GM19099 (cell line): ENCODE data around the gene GJA10.

Experiments used
- POLR2A ChIP-seq: IDR thresholded peaks from 3 replicates; pipeline ENCODE4 v1.6.1; 2011; ENCODE audit warnings: low read depth; ENCODE audit not compliant: insufficient read length; ENCODE audit errors: extremely low read depth

The GJA10 gene

DNA sequence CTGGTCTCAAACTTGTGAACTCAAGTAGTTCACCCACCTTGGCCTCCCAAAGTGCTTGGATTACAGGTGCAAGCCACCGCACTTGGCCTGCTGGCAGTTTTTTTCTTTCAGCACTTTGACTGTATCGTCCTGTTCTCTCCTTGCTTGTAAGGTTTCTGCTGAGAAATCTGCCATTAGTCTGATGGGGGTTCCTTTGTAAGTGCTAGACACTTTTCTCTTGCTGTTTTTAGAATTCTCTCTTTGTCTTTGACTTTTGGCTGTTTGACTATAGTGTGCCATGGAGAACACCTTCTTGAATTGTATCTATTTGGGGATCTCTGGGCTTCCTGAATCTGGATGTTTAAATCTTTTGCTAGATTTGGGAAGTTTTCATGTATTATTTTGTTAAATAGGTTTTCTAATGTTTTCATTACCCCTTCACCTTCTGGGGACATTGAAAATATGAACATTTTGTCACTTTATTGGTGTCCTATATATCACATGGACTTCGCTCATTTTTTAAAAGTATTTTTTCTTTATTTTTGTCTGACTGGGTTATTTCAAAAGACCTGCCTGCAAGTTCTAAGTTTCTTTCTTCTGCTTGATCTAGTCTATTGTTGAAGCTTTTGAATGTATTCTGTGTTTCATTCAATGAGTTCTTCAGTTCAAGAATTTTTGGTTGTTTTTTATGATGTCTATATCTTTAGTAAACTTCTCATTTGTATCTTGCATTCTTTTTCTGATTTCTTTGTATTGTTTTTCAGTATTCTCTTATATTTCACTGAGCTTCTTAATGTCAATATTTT lies 22.1 kb downstream of the GJA10 start:
- TF ChIP-seq POLR2A = no peak

DNA sequence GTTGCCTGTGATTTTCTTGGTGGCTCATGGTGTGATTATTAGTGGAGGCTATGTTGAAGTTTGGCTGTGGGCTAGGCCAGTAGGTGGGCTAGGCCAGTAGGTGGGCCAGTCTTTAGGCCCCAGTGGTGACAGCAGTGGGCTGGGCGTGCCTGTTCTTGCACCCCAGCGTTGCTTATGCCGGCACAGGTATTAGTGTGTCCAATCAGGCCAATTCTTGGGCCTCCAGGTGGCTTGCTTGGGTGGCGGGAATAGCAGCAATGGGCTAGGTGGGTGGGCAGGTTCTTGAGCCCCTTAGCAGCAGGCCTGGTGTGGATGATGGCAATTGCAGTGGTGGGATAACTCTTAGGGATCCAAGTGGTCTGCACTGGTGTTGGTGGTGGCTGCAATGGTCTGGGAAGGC lies 22.9 kb downstream of the GJA10 start:
- TF ChIP-seq POLR2A = no peak

DNA sequence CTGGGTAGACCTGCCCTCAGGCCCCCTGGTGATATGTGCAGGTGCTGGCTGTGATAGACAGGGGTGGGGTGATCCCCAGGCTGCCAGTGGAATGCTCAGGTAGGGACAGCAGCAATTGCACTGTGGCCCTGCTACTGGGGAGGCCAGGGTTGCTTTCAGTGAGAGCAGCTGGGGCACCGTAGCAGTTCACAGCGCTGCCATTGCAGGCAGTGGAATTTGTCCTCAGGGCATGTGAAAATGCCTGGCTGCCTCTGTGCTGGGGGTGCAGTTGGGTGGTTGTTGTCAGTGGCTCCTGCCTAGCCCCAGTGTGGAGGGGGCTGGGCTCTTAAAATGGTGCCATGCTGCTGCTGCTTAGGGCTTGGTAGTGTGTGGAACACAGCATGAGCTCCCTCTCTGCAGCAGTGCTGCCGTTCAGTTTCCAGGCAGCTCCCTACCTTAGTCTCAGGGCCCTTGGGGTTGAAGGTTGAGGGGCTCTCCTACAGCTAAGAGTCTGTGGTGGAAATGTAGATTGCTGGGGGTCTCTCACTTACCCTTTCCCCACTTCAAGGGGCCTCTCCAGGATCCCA lies 23.6 kb downstream of the GJA10 start:
- no peak for TF ChIP-seq POLR2A

GRCh38 chr6:89921197-89921596 lies 26.9 kb downstream of the GJA10 start:
- TF ChIP-seq POLR2A = no peak

DNA sequence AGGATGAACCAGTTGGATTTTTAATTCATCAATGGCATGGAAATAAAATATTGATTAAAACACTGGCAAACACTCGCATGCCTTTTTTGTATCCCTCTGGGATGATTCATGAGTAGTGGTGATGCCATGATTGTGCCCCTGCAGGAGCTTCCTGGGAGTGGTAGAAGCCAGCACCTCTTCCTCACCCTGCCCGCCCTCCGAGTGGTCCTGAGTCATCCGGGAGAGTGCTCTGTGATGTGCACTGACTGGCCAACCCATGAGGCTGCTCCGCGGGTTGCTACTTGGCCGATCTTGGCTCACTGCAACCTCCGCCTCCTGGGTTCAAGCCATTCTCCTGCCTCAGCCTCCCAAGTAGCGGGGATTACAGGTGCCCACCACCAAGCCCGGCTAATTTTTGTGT lies 27.4 kb downstream of the GJA10 start:
- no peak for TF ChIP-seq POLR2A

DNA sequence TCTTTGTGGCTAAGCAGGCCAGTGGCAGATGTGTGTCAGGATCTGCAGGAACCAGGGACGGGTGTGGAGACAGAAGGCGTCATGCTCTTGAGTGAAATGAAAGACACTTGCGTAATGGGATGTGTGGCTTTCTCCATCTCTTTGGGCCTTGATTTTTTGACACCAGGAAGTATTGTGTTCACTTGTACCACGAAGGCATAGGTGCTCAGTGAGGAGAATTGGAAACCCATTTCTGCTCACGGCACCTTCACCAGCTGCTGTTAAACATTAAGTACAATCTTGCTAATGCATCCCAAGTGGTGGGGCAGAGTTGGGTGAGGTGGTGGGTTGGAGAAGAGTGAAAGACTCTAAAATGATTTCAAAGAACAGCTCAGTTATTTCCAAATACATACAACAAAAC lies 30.0 kb downstream of the GJA10 start:
- no peak for TF ChIP-seq POLR2A

- no peak for TF ChIP-seq POLR2A
These were observed 31.6 kb downstream of the GJA10 start for GRCh38 chr6:89925826-89926225.

DNA sequence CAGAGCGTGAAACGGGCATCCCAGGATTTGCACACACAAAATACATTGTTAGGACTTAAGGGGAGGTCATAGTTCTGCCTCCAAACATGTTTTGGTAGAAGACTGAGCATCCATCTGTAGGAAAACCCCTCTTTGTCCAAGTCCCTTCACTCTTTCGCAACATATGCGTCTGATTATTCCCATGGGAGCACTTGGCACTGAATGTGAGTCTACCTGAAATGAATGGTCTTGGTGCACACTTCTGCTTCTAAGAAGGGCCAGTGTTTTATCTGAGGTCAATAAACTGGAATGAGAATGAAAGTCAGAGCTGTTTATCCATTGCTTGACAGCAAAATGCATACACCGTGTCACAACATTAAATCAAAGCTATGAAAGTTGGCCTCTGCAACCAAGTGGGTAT lies 33.0 kb downstream of the GJA10 start:
- no peak for TF ChIP-seq POLR2A

DNA sequence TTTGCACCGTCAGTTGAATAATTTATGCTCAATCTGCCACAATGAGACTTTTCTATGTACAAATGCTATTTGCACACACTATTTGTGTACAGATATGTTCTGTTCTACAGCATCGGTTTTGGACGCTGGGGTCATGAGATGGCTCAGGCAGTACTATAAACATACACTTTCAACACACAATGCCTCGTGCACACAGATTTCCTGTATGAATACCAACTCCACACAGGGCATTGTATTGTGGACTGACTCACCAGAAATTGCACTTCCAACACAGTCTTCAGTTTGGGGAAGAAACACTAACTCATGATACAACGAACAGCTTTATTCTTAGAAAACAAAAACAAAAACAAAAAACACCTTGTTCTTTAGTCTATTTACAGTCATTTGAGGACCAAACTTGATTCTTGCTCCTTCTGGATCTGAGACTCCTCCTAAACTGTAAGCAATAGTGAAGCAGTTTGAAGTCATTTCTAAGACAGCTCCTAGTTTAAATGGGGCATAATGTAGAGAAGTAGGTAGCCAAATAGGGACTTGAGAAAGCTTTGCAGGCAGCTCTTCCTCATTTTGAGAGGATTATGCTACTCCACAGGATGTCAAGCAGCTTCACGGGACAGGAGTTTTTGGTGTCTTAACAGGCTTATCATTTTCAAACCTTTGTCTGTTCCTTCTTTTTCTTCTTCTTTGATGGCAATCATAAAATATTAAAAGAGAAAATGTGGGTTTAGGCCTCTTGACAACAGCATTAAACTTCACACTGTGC lies 33.7 kb downstream of the GJA10 start:
- no peak for TF ChIP-seq POLR2A

GRCh38 chr6:89928604-89929003 lies 34.3 kb downstream of the GJA10 start:
- TF ChIP-seq POLR2A = no peak

DNA sequence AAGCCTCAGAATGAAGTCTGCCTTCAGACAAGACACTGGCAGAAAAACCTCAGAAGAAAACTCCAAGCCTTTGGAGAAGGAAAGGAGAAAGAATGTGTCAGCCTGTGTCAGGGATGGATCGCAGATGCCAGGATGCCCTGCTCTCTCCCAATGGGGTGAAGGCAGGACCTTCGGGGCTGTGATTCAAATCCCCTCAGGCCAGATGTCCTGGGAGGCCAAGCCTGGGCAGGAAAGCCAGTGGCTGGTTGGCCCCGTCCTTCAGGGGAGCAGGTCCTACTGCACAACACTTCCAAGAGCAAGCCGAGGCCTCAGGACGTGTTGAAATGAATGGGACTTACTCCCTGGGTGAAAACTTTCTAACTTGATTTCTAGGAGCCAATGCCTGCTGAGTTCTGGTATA lies 36.5 kb downstream of the GJA10 start:
- no peak for TF ChIP-seq POLR2A

DNA sequence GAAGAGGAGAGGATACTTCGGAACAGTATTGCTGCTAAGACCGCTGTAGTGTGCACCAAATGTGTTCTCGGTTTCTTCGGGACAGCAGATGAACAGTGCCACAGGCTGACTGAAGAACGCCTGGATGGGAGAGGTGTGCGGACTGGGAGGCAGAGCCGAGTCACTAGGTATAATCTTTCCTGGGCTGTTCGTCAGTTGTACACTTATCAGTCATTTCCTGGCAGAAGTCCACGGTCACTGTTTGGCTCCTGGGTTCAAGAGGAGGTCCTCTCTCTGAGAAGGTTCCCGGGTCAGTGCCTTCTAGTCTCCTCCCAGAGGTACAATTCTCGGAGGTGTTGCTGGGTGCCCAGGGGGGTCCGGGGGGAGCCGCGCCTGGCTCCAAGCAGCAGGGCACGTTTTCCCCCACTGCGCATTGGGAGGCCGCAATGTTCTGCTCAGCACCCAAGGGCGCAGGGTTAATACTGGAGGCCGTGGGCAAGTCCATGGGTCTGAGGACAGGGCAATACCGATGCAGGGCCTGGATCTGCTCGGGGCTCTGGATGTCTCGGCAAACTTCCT lies 38.1 kb downstream of the GJA10 start:
- TF ChIP-seq POLR2A = no peak

- no peak for TF ChIP-seq POLR2A
These were observed 40.6 kb downstream of the GJA10 start for GRCh38 chr6:89934685-89935366.

DNA sequence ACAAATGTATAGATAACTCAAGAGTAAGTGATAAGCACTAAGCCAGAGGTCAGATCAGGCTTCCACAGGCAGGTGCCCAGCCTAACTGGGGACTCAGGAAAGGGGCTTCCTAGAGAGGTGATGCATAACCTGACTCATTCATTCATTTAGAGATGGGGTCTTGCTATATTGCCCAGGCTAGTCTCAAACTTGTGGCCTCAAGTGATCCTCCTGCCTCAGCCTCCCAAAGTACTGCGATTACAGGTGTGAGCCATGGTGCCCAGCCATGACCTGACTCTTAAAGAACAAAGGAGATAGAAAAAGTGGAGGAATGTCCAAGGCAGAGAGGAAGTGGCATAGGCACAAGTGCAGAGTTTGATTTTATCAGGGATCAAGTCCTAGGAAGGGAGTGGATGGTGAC lies 41.9 kb downstream of the GJA10 start:
- TF ChIP-seq POLR2A = no peak

- no peak for TF ChIP-seq POLR2A
These were observed 43.7 kb downstream of the GJA10 start for GRCh38 chr6:89938014-89938413.
